K562 (cell line): ENCODE measurements around the gene TFRC. TPM values are rescaled to one million over a fixed set of nuclear protein-coding genes. Genes with fewer than 3 reads are reported as not detected.
A peak's percentile ranks its signal among the peaks of the same experiment; 100 is the strongest.

ENCODE experiments used
- C11orf30 ChIP-seq: fragments of 450-650 bp; IDR thresholded peaks from 2 replicates; pipeline ENCODE4 v1.6.1; 2016; ENCODE audit warnings: low read depth, mild to moderate bottlenecking
- CBX2 ChIP-seq: fragments of 200-600 bp; sonication (generic); IDR thresholded peaks from one replicate; pipeline ENCODE4 v1.6.1; 2012; ENCODE audit warnings: mild to moderate bottlenecking, low read length, inconsistent platforms; ENCODE audit not compliant: insufficient read depth, poor library complexity, severe bottlenecking
- EP400 ChIP-seq: fragments of 450-650 bp; IDR thresholded peaks from 2 replicates; pipeline ENCODE4 v1.6.1; 2017; ENCODE audit warnings: antibody characterized with exemption, mild to moderate bottlenecking, moderate library complexity
- HDAC1 ChIP-seq, 2 experiments: fragments of 450-650 bp; IDR thresholded peaks; 2 replicates each; pipeline ENCODE4 v1.6.1; 2016 to 2017; ENCODE audit warnings: inconsistent platforms in 1 of 2, mild to moderate bottlenecking in 1 of 2, moderate library complexity in 1 of 2
- KLF10 ChIP-seq: fragments of 250-450 bp; sonication (Bioruptor Pico); IDR thresholded peaks from 2 replicates; pipeline ENCODE4 v1.6.1; 2021; ENCODE audit warnings: matching md5 sums
- MAFG ChIP-seq: fragments of 450-650 bp; conservative IDR thresholded peaks from 2 replicates; pipeline ENCODE4 v1.6.1; 2016; ENCODE audit warnings: missing genetic modification characterization, missing compliant biosample characterization
- POLR2A ChIP-seq: fragments of 450-650 bp; conservative IDR thresholded peaks from 2 replicates; pipeline ENCODE4 v1.6.1; 2016
- RBM22 ChIP-seq: fragments of 200-400 bp; formaldehyde crosslinking; IDR thresholded peaks from 2 replicates; pipeline ENCODE4 v1.6.1; 2018; ENCODE audit warnings: low read length, low read depth; ENCODE audit not compliant: poor library complexity, severe bottlenecking
- SUPT5H ChIP-seq: fragments of 450-650 bp; IDR thresholded peaks from 2 replicates; pipeline ENCODE4 v1.6.1; 2016
- TCF7L2 ChIP-seq: fragments of 150-350 bp; IDR thresholded peaks from 2 replicates; pipeline ENCODE4 v1.6.1; 2016; ENCODE audit warnings: low read depth, mild to moderate bottlenecking, low read length, moderate library complexity
- TEAD4 ChIP-seq, 2 experiments: sonication (generic) in 1 of 2; formaldehyde crosslinking in 1 of 2; IDR thresholded peaks; 2 replicates each; pipeline versions ENCODE4 v1.6.1 to v1.8.0; 2012 to 2022; ENCODE audit warnings: borderline replicate concordance in 1 of 2, inconsistent platforms in 1 of 2, low read length in 1 of 2, mild to moderate bottlenecking in 1 of 2, missing genetic modification reagents in 1 of 2
- THRAP3 ChIP-seq: fragments of 450-650 bp; IDR thresholded peaks from 2 replicates; pipeline ENCODE4 v1.6.1; 2016; ENCODE audit warnings: mild to moderate bottlenecking, inconsistent platforms, borderline replicate concordance
- ZNF316 ChIP-seq: fragments of 450-650 bp; IDR thresholded peaks from 2 replicates; pipeline ENCODE4 v1.6.1; 2016
- polyA plus RNA-seq, 8 experiments: library from polyadenylated mRNA; depleted of rRNA in 4 of 8; stranded (reverse) in 5 of 8; unstranded in 3 of 8; fragments of >200 nt; fragmentation: Nextera tagmentation in 2 of 8; fragmentation: Illumina TruSeq in 1 of 8; extraction: Ambion mirVana in 2 of 8; extraction: Trizol in 1 of 8; gene quantifications; 2 replicates each; pipeline versions ENCODE4 v1.2.1 to v1.2.3, GENCODE V29; 2011 to 2014; ENCODE audit warnings: inconsistent platforms in 1 of 8, missing spikeins in 1 of 8
- total RNA-seq, 7 experiments: library from RNA; depleted of rRNA in 6 of 7; stranded (reverse); fragments of >200 nt in 6 of 7; fragmentation: Illumina TruSeq in 2 of 7; extraction: Trizol in 2 of 7; gene quantifications; 2 replicates each; pipeline versions ENCODE4 v1.2.1 to v1.2.3, GENCODE V29; 2011 to 2021; ENCODE audit warnings: low replicate concordance in 1 of 7

Gene TFRC
- total and polyA plus RNA-seq, 9 of the 15 experiments (the other 6 are each of a cell fraction or from before 2014, with no cell fraction given) = 149 to 679 (median 332) TPM

GRCh38 chr3:196051282-196052076, 30.4 kb downstream of the TFRC start (continued):
- TF ChIP-seq TCF7L2 (no peak), RBM22 (peak; percentile 89), POLR2A (peak; percentile 73), SUPT5H (peak; percentile 75), MAFG (0 out of 2 replicates have a peak, but pooled peaks have one; percentile 14), THRAP3 (0 out of 2 replicates have a peak, but pooled peaks have one; percentile 24), HDAC1 (IDR thresholded peaks at IDR 0.05) (no peak), EP400 (no peak), CBX2 (no peak), TEAD4 (IDR thresholded peaks at IDR 0.05; ENCODE audit: low read length) (no peak), TEAD4 (CRISPR knock-in tag; IDR thresholded peaks at IDR 0.05; ENCODE audit: borderline replicate concordance) (no peak), C11orf30 (peak; percentile 67), ZNF316 (peak; percentile 79), KLF10 (CRISPR knock-in tag) (0 out of 2 replicates have a peak, but pooled peaks have one; percentile 2)
